Skeletal muscle satellite cell (primary cell): ENCODE measurements around the gene JAK3.

Source experiments
- H3K27me3 ChIP-seq: 2 replicates; pipeline ENCODE4 v1.7.0; 2013; ENCODE audit warnings: low read length; ENCODE audit not compliant: control insufficient read depth, insufficient read depth
- H3K36me3 ChIP-seq: 2 replicates; pipeline ENCODE4 v1.7.0; 2013; ENCODE audit warnings: mild to moderate bottlenecking, control low read depth, low read length; ENCODE audit not compliant: insufficient read depth
- H3K4me1 ChIP-seq: 2 replicates; pipeline ENCODE4 v1.7.0; 2013; ENCODE audit warnings: low read length; ENCODE audit not compliant: control insufficient read depth, insufficient read depth
- H3K4me2 ChIP-seq: 2 replicates; pipeline ENCODE4 v1.7.0; 2013; ENCODE audit warnings: mild to moderate bottlenecking, low read length
- H3K4me3 ChIP-seq: 2 replicates; pipeline ENCODE4 v1.7.0; 2013; ENCODE audit warnings: low read length
- H3K9ac ChIP-seq: 2 replicates; pipeline ENCODE4 v1.7.0; 2013; ENCODE audit warnings: mild to moderate bottlenecking, low read depth, low read length, moderate library complexity
- H3K9me3 ChIP-seq: replicated peaks from 2 replicates; pipeline ENCODE4 v1.7.0; 2013; ENCODE audit warnings: mild to moderate bottlenecking, control low read depth, low read length

The JAK3 gene

DNA sequence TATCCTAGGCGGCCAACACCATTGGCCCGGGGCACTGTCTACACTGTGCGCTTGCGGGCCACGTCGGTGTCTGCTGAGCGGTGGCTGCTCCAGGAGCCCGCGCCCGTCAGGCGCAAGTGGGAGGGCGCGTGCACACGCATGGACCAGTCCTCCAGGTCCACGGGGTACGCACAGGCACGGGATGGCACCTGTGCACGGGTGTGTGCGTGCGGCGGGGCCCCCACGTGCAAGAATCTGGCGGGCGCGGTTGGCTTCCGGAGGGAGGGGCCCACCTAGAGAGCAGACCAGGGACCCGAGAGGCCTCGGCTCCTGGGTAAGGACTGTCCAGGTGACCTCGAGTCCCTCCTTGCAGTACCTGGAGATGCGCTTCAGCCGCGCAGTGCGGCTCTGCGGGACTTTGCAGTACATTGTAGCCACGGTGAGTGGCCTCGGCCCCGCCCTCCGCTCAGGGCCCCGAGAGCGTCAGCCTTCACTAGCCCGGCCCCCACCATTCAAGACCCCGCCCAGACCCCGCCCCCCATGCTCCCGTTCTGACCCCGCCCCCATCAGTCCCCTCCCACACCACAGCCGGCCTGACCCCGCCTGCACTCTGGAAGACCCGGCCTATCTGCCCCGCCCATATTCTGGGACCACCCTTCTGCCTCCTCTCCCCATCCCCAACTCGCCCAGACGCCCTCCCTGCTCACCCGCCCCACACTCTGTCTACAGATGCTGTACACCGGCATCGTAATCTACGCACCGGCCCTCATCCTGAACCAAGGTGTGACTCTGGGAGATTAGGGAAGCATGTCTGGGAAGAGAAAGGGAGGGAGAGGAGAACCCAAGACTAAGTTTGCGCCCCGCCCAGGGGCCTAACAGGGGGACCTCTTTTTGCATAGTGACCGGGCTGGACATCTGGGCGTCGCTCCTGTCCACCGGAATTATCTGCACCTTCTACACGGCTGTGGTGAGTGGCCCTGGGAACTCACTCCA, 26.3 kb upstream of the JAK3 start:
- Histone ChIP-seq H3K9me3 (no peaks in the 10 kb centered on the region), H3K4me1 (no peaks in the 10 kb centered on the region), H3K36me3 (no peaks in the 10 kb centered on the region), H3K27me3 (peaks cover 48% of the 10 kb centered on the region), H3K9ac (no peak overlapping the region), H3K4me3 (no peak overlapping the region), H3K4me2 (peak overlapping the region; percentile 37)

DNA sequence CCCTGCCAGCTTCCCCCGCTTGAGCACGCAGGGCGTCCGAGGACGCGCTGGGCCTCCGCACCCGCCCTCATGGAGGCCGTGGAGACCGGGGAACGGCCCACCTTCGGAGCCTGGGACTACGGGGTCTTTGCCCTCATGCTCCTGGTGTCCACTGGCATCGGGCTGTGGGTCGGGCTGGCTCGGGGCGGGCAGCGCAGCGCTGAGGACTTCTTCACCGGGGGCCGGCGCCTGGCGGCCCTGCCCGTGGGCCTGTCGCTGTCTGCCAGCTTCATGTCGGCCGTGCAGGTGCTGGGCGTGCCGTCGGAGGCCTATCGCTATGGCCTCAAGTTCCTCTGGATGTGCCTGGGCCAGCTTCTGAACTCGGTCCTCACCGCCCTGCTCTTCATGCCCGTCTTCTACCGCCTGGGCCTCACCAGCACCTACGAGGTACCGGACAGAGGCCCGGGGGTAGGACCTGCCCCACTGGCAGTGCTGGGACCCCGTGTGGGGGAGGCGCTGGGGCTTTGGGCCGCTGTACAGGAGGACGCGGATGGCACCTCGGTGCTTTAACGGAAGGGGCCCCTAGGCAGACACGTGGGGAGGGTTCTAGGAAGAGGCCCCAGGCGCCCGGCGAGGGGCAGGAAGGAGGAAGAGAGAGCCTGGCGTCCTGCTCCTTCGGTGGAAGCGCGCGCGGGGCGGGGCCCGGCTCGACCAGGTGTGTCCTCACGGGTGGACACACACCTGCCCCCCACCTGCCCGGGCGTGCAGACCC, 24.6 kb upstream of the JAK3 start:
- Histone ChIP-seq H3K4me2 (no peak overlapping the region), H3K4me1 (no peaks in the 10 kb centered on the region), H3K9ac (no peak overlapping the region), H3K27me3 (peaks cover 56% of the 10 kb centered on the region), H3K36me3 (no peaks in the 10 kb centered on the region), H3K9me3 (no peaks in the 10 kb centered on the region), H3K4me3 (no peak overlapping the region)

GRCh38 chr19:17871878-17872250, 24.1 kb upstream of the JAK3 start, which contains the start of gene SLC5A5:
Gene SLC5A5 (plus strand): TSS chr19:17871945. CDS start chr19:17872320, 375 bp downstream.
- H3K27me3 ChIP-seq = peaks cover 56% of the 10 kb centered on the region
- no peak within 1 kb of the TSS for H3K4me2 ChIP-seq
- no peak within 1 kb of the TSS for H3K9ac ChIP-seq
- H3K9me3 ChIP-seq = no peaks in the 10 kb centered on the region
- H3K4me3 ChIP-seq = no peak within 1 kb of the TSS
- no peaks in the 10 kb centered on the region for H3K36me3 ChIP-seq
- no peaks in the 10 kb centered on the region for H3K4me1 ChIP-seq

DNA sequence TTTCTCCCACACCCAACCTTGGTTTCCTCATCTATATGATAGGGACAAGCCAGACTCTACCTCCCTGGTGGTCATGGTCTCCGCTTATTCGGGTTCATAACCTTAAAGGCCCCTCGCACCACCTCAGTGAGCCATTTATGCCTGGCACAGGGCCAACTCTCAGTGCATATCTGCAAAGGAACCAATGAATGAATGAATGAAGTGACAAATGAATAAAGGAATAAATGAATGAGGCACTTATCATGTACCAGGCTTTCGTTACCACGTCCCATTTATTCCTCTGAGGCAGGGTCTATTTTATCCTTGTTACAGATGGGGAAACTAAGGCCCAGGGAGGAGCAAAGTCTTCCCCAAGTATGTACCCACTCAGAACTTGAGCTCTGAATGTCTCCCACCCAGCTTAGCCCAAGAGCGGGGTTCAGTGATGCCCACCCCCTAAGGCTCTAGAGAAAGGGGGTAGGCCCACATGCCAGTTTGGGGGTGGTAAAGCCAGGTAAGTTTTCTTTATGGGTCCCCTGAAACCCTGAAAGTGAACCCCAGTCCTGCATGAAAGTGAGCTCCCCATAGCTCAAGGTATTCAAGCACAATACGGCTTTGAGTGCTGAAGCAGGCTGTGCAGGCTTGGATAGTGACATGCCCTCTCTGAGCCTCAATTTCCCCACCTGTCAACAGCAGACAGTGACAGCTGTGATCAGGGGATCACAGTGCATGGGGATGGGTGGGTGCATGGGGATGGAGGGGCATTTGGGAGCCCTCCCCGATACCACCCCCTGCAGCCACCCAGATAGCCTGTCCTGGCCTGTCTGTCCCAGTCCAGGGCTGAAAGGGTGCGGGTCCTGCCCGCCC, 23.5 kb upstream of the JAK3 start:
- Histone ChIP-seq H3K27me3 (peaks cover 56% of the 10 kb centered on the region), H3K4me1 (no peaks in the 10 kb centered on the region), H3K4me3 (no peak overlapping the region), H3K9me3 (no peaks in the 10 kb centered on the region), H3K4me2 (no peak overlapping the region), H3K9ac (no peak overlapping the region), H3K36me3 (no peaks in the 10 kb centered on the region)

DNA sequence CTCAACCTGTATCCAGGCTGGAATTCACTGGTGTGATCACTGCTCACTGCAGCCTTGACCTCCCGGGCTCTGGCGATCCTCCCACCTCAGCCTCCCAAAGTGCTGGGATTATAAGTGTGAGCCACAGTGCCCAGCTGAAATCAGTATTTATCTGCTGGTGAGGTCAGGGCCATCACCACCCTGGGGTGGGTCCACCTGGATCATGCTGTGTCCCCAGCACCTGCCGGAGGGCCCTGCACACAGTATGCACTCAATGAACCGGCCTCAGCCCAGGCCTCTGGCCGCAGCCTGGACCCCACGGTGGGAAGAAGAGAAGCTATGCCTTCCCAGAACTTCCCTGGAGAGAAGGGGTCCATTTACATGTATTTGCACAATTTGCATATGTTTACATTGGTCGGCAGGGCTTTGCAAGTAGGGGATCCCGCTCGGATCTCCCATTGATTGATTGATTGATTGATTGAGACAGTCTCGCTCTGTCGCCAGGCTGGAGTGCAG, 21.4 kb upstream of the JAK3 start:
- H3K27me3 ChIP-seq = peaks cover 50% of the 10 kb centered on the region
- no peak overlapping the region for H3K4me3 ChIP-seq
- no peak overlapping the region for H3K4me2 ChIP-seq
- peaks cover 16% of the 10 kb centered on the region for H3K36me3 ChIP-seq
- no peak overlapping the region for H3K9ac ChIP-seq
- H3K4me1 ChIP-seq = no peaks in the 10 kb centered on the region
- H3K9me3 ChIP-seq = no peaks in the 10 kb centered on the region

DNA sequence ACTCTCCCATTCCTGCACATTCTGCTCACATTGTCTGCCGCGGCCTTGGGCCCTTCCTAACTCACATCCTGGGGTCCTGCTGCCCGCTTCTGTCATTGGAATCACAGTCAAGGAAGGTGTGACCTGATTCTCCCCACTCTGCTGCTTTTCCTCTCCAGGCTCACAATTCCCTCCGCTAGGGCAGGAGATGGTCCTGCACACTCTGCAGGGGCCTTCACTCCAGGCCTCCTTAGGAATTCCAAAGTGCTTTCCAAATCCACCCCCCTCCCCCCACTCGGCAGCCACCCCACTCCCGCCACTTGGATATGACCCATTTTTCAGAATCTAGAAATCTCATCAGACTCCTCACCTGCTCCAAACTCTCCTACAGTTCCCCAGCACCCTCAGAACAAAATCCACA, 20.9 kb upstream of the JAK3 start:
- Histone ChIP-seq H3K4me2 (no peak overlapping the region), H3K4me1 (no peaks in the 10 kb centered on the region), H3K27me3 (peaks cover 46% of the 10 kb centered on the region), H3K4me3 (no peak overlapping the region), H3K9me3 (no peaks in the 10 kb centered on the region), H3K36me3 (peaks cover 21% of the 10 kb centered on the region), H3K9ac (no peak overlapping the region)

DNA sequence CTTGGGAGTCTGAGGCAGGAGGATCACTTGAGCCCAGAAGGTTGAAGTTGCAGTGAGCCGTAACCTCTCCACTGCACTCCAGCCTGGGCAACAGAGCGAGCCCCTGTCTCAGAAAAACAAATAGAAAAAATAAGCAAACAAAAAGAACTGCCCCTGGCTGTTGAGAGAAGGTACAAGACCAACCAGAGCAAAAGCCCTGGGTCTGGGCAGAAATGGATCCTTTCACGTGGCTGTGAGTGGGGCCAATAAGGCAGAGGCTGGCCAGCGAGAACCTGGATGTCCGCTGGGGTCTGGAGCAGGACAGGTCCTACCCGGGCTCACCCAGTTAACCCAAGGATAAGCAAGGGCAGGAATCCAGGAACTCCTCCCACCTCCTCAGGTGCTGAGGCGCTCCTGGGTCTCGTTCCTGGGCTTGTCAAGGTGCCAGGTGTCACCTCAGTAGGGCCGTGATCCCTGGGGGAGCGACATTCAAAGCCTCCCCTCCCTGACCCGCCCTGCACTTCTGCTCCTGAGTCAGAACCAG, 19.2 kb upstream of the JAK3 start:
- peaks cover 38% of the 10 kb centered on the region for H3K36me3 ChIP-seq
- H3K4me2 ChIP-seq = no peak overlapping the region
- no peak overlapping the region for H3K4me3 ChIP-seq
- H3K9ac ChIP-seq = no peak overlapping the region
- no peaks in the 10 kb centered on the region for H3K9me3 ChIP-seq
- peaks cover 34% of the 10 kb centered on the region for H3K27me3 ChIP-seq
- no peaks in the 10 kb centered on the region for H3K4me1 ChIP-seq

GRCh38 chr19:17866312-17866963, 18.7 kb upstream of the JAK3 start:
- no peak overlapping the region for H3K4me3 ChIP-seq
- H3K36me3 ChIP-seq = peaks cover 44% of the 10 kb centered on the region
- peaks cover 5% of the 10 kb centered on the region for H3K4me1 ChIP-seq
- no peak overlapping the region for H3K9ac ChIP-seq
- peaks cover 28% of the 10 kb centered on the region for H3K27me3 ChIP-seq
- no peak overlapping the region for H3K4me2 ChIP-seq
- H3K9me3 ChIP-seq = no peaks in the 10 kb centered on the region

DNA sequence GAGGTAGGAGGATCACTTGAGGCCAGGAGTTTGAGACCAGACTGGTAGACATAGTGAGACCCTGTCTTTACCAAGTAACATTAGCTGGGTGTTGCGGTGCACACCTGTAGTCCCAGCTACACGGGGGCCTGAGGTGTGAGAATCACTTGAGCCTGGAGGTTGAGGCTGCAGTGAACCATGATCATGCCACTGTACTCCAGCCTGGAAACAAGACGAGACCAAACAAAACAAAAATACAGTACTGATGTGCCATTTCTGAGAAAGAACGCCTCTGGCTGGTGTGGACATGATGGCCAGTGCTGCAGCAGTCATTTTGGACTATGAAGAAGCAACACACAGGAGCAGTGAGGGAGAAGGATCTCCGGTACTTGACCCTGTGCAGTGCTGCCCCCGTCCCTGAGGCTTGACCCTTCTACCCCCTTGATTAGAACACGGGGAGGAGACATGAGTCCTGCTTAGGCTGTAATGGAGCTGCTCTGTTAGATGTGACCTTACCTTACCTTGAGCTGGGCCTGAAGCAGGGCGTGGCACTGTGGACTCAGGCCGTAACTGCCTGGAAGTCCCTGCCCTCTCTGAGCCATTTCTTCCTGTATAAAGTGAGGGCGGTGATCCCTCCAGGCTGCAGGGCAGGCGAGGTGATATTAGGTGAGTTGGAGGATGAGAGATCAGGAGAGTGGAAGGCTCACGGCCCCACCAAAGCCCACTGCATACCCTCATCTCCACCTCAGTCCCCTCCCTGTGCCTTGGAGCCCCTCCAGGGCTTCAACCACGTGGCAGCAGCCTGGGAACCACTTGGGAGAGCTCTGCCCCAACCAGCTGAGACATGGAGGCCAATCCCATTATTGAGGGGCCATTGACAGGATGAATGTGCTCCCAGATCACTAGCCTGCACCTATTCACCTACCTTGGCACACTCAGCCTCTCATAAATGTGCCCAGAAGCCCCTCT, 17.9 kb upstream of the JAK3 start:
- peaks cover 20% of the 10 kb centered on the region for H3K27me3 ChIP-seq
- H3K4me2 ChIP-seq = no peak overlapping the region
- peaks cover 12% of the 10 kb centered on the region for H3K4me1 ChIP-seq
- no peak overlapping the region for H3K9ac ChIP-seq
- H3K36me3 ChIP-seq = peaks cover 52% of the 10 kb centered on the region
- H3K9me3 ChIP-seq = no peaks in the 10 kb centered on the region
- H3K4me3 ChIP-seq = no peak overlapping the region
